GM19372 (cell line): ENCODE results near the gene CNKSR3.

ENCODE experiments used
- ATAC-seq: cut with Tn5 transposase; IDR thresholded peaks from one replicate; pipeline ENCODE4 v1.9.1; 2021; ENCODE audit warnings: mild to moderate bottlenecking, low read depth, moderate library complexity; ENCODE audit not compliant: unreplicated experiment

Gene CNKSR3

GRCh38 chr6:154458565-154459470 is 51.7 kb downstream of the CNKSR3 start:
- no peak for ATAC-seq

- no peak for ATAC-seq
Observed at GRCh38 chr6:154457881-154458284, 52.6 kb downstream of the CNKSR3 start.

GRCh38 chr6:154457046-154457713 is 53.3 kb downstream of the CNKSR3 start:
- ATAC-seq = no peak

- ATAC-seq = no peak
Observed at GRCh38 chr6:154453329-154453728, 57.2 kb downstream of the CNKSR3 start.

- no peak for ATAC-seq
Observed at GRCh38 chr6:154450498-154450897, 60.0 kb downstream of the CNKSR3 start.

GRCh38 chr6:154448448-154449096 is 61.9 kb downstream of the CNKSR3 start:
- ATAC-seq = no peak

GRCh38 chr6:154447954-154448353 is 62.5 kb downstream of the CNKSR3 start:
- no peak for ATAC-seq

GRCh38 chr6:154446984-154447383 is 63.5 kb downstream of the CNKSR3 start:
- ATAC-seq = no peak

- no peak for ATAC-seq
Observed at GRCh38 chr6:154445417-154445816, 65.1 kb downstream of the CNKSR3 start.

- no peak for ATAC-seq
Observed at GRCh38 chr6:154441995-154442310, 68.5 kb downstream of the CNKSR3 start.

- ATAC-seq = no peak
Observed at GRCh38 chr6:154440422-154441043, 70.0 kb downstream of the CNKSR3 start.

GRCh38 chr6:154440022-154440421 is 70.5 kb downstream of the CNKSR3 start:
- no peak for ATAC-seq

- ATAC-seq = no peak
Observed at GRCh38 chr6:154438882-154439415, 71.5 kb downstream of the CNKSR3 start.

- ATAC-seq = no peak
Observed at GRCh38 chr6:154435400-154435945, 75.0 kb downstream of the CNKSR3 start.

GRCh38 chr6:154434662-154435061 is 75.8 kb downstream of the CNKSR3 start:
- no peak for ATAC-seq

GRCh38 chr6:154433477-154434241 is 76.8 kb downstream of the CNKSR3 start:
- no peak for ATAC-seq

GRCh38 chr6:154432533-154433476 is 77.7 kb downstream of the CNKSR3 start:
- ATAC-seq = no peak

GRCh38 chr6:154430481-154430919 is 80.0 kb downstream of the CNKSR3 start:
- no peak for ATAC-seq

- no peak for ATAC-seq
Observed at GRCh38 chr6:154429711-154430110, 80.8 kb downstream of the CNKSR3 start.
